ENCODE results near the gene ACAD10. TPM values are rescaled to one million over a fixed set of nuclear protein-coding genes. Genes with fewer than 3 reads are reported as not detected.

Gene ACAD10
- total and polyA plus RNA-seq, 2 experiments from 2014 or later, result 24.2 to 32.5 TPM

GRCh38 chr12:111781085-111781658 is 95.3 kb downstream of the ACAD10 start:
- peaks cover 57% of the 10 kb centered on the region for H3K79me2 ChIP-seq
- 97% methylated on average over 2 of the region's 2 CpGs for WGBS (ENCODE audit: low lambda C conversion rate, missing lambda C conversion rate)
- H3K9me3 ChIP-seq (ENCODE audit: low read depth), result no peaks in the 10 kb centered on the region
- H3K27ac ChIP-seq, result peak overlapping the region; percentile 94
- no peaks in the 10 kb centered on the region for H4K20me1 ChIP-seq (ENCODE audit: insufficient read depth, poor library complexity, severe bottlenecking)
- DNase-seq (ENCODE audit: low spot score), result no peak
- no peaks in the 10 kb centered on the region for H3K36me3 ChIP-seq (replicated peaks; ENCODE audit: insufficient read depth, low read depth)
- peaks cover 29% of the 10 kb centered on the region for H3K4me1 ChIP-seq (ENCODE audit: insufficient read depth)
- H2AFZ ChIP-seq, result no peak overlapping the region
- no peak for TF ChIP-seq EZH2phosphoT487 (IDR thresholded peaks at IDR 0.05; ENCODE audit: low read depth, severe bottlenecking, unreplicated experiment)
- TF ChIP-seq EZH2 (IDR thresholded peaks at IDR 0.05; ENCODE audit: borderline replicate concordance), result no peak
- TF ChIP-seq CTCF (IDR thresholded peaks at IDR 0.05; ENCODE audit: poor library complexity), result no peak
- H3K27me3 ChIP-seq, result no peaks in the 10 kb centered on the region
- H3K4me2 ChIP-seq, result no peak overlapping the region
- no peak overlapping the region for H3K4me3 ChIP-seq
- no peaks in the 10 kb centered on the region for H3K9me2 ChIP-seq (replicated peaks; ENCODE audit: insufficient read depth)

DNA sequence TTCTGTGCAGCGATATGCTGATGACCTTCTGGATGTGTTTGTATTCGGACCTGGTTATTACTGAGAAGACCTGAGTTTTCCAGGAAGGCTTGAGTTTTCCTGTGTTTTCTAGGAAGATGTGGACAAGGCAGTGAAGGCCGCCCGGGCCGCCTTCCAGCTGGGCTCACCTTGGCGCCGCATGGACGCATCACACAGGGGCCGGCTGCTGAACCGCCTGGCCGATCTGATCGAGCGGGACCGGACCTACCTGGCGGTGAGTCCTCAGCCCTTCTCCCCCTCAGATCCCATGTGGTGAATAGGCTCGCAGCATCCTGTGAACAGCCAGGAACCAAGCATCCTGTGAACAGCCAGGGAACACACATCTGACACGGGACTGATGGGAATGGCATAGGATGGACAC is 97.2 kb downstream of the ACAD10 start:
- TF ChIP-seq CTCF (IDR thresholded peaks at IDR 0.05; ENCODE audit: poor library complexity), result no peak
- TF ChIP-seq EZH2phosphoT487 (IDR thresholded peaks at IDR 0.05; ENCODE audit: low read depth, severe bottlenecking, unreplicated experiment), result no peak
- no peak for TF ChIP-seq EZH2 (IDR thresholded peaks at IDR 0.05; ENCODE audit: borderline replicate concordance)
- Histone ChIP-seq H3K9me3 (ENCODE audit: low read depth) (no peaks in the 10 kb centered on the region), H2AFZ (no peak overlapping the region), H3K36me3 (replicated peaks; ENCODE audit: insufficient read depth, low read depth) (no peaks in the 10 kb centered on the region), H4K20me1 (ENCODE audit: insufficient read depth, poor library complexity, severe bottlenecking) (no peaks in the 10 kb centered on the region), H3K4me3 (no peak overlapping the region), H3K4me1 (ENCODE audit: insufficient read depth) (peaks cover 13% of the 10 kb centered on the region), H3K27me3 (no peaks in the 10 kb centered on the region), H3K9me2 (replicated peaks; ENCODE audit: insufficient read depth) (no peaks in the 10 kb centered on the region), H3K4me2 (no peak overlapping the region), H3K27ac (no peak overlapping the region), H3K79me2 (peaks cover 49% of the 10 kb centered on the region)
- DNase-seq (ENCODE audit: low spot score), result no peak
- WGBS (ENCODE audit: low lambda C conversion rate, missing lambda C conversion rate), result 96% methylated on average over 17 of the region's 17 CpGs

- Histone ChIP-seq H3K27me3 (no peaks in the 10 kb centered on the region), H3K4me2 (no peak overlapping the region), H3K4me3 (no peak overlapping the region), H3K9me3 (ENCODE audit: low read depth) (no peaks in the 10 kb centered on the region), H3K79me2 (peaks cover 33% of the 10 kb centered on the region), H3K27ac (no peak overlapping the region), H3K4me1 (ENCODE audit: insufficient read depth) (peaks cover 9% of the 10 kb centered on the region), H3K9me2 (replicated peaks; ENCODE audit: insufficient read depth) (no peaks in the 10 kb centered on the region), H2AFZ (no peak overlapping the region), H3K36me3 (replicated peaks; ENCODE audit: insufficient read depth, low read depth) (no peaks in the 10 kb centered on the region), H4K20me1 (ENCODE audit: insufficient read depth, poor library complexity, severe bottlenecking) (no peaks in the 10 kb centered on the region)
- no peak for DNase-seq (ENCODE audit: low spot score)
- 95% methylated on average over 4 of the region's 4 CpGs for WGBS (ENCODE audit: low lambda C conversion rate, missing lambda C conversion rate)
- TF ChIP-seq CTCF (IDR thresholded peaks at IDR 0.05; ENCODE audit: poor library complexity), result no peak
- no peak for TF ChIP-seq EZH2phosphoT487 (IDR thresholded peaks at IDR 0.05; ENCODE audit: low read depth, severe bottlenecking, unreplicated experiment)
- TF ChIP-seq EZH2 (IDR thresholded peaks at IDR 0.05; ENCODE audit: borderline replicate concordance), result no peak
Observed at GRCh38 chr12:111784953-111785352, 99.1 kb downstream of the ACAD10 start.

All from hepatocyte (in vitro differentiated cells).